Measurements from ENCODE around the gene HIVEP3. TPM values are rescaled to one million over a fixed set of nuclear protein-coding genes. Genes with fewer than 3 reads are reported as not detected.

Gene HIVEP3
- total RNA-seq, 1 experiment from 2014 or later = 0.55 TPM

- TF ChIP-seq CDX4 (CRISPR knock-in tag; IDR thresholded peaks at IDR 0.05; ENCODE audit: borderline replicate concordance) (no peak), IRF1 (CRISPR knock-in tag; IDR thresholded peaks at IDR 0.05) (no peak), AR (CRISPR knock-in tag; IDR thresholded peaks at IDR 0.05) (no peak)
These were observed 259.6 kb downstream of the HIVEP3 start (continued) for GRCh38 chr1:41659159-41659495.

GRCh38 chr1:41658431-41659158, 260.1 kb downstream of the HIVEP3 start:
- ATAC-seq = no peak
- Mint-ChIP-seq H3K4me1 (peaks cover 23% of the 10 kb centered on the region), H3K27me3 (ENCODE audit: low read depth) (peaks cover 45% of the 10 kb centered on the region), H3K9me3 (no peaks in the 10 kb centered on the region), H3K27ac (no peak overlapping the region), H3K36me3 (no peaks in the 10 kb centered on the region), H3K4me3 (no peak overlapping the region)
- CTCF ChIA-PET = interaction anchor here (0.8 to 1.6 kb wide), 4 partner anchors 8 to 142 kb away, joined by 3 to 4 read pairs (median 4); no protein-coding TSS in a partner anchor
- POLR2A ChIA-PET = no interaction called here
- DNase-seq (ENCODE audit: low spot score) = no peak
- TF ChIP-seq ARID4B (CRISPR knock-in tag; IDR thresholded peaks at IDR 0.05; ENCODE audit: borderline replicate concordance) = no peak
- TF ChIP-seq JAZF1 (CRISPR knock-in tag; IDR thresholded peaks at IDR 0.05) = no peak
- TF ChIP-seq RORB (CRISPR knock-in tag; IDR thresholded peaks at IDR 0.05) = no peak
- no peak for TF ChIP-seq HMGA2 (CRISPR knock-in tag; IDR thresholded peaks at IDR 0.05)
- TF ChIP-seq GTF2I (CRISPR knock-in tag; conservative IDR thresholded peaks at IDR 0.05) = no peak
- no peak for TF ChIP-seq CREB1 (CRISPR knock-in tag; IDR thresholded peaks at IDR 0.05)
- no peak for TF ChIP-seq PREB (CRISPR knock-in tag; IDR thresholded peaks at IDR 0.05; ENCODE audit: borderline replicate concordance)
- no peak for TF ChIP-seq STAT6 (CRISPR knock-in tag; conservative IDR thresholded peaks at IDR 0.05; ENCODE audit: low read depth)
- TF ChIP-seq ZNF532 (CRISPR knock-in tag; IDR thresholded peaks at IDR 0.05; ENCODE audit: borderline replicate concordance) = no peak
- TF ChIP-seq ZNF281 (CRISPR knock-in tag; IDR thresholded peaks at IDR 0.05) = no peak
- no peak for TF ChIP-seq IRF2 (CRISPR knock-in tag; IDR thresholded peaks at IDR 0.05; ENCODE audit: borderline replicate concordance, low read depth)

All from WTC11 (cell line).